Astrocyte of the cerebellum (primary cell): ENCODE results near the gene PKP1.

Experiments used
- DNase-seq: peaks from one replicate; pipeline ENCODE4 v3.0.0-alpha.2; 2011; ENCODE audit warnings: low read depth
- H3K4me3 ChIP-seq: 2 replicates; pipeline ENCODE4 v1.5.1; 2011; ENCODE audit warnings: mild to moderate bottlenecking, low read depth, low read length, moderate library complexity
- in situ Hi-C: cut with HindIII; loops from 2 replicates; pipeline ENCODE4 v1.10.0; 2017; ENCODE audit warnings: low sequenced_read_pairs
- TF ChIP-seq, protein P1 (sequence below): IDR thresholded peaks from 2 replicates; pipeline ENCODE4 v1.5.1; 2012; ENCODE audit warnings: low read length, low read depth, moderate library complexity, mild to moderate bottlenecking; ENCODE audit errors: missing control alignments

PKP1 gene

GRCh38 chr1:201295346-201295745, 12.0 kb downstream of the PKP1 start:
- in situ Hi-C loops: no loop called here
- TF ChIP-seq, protein P1, sequence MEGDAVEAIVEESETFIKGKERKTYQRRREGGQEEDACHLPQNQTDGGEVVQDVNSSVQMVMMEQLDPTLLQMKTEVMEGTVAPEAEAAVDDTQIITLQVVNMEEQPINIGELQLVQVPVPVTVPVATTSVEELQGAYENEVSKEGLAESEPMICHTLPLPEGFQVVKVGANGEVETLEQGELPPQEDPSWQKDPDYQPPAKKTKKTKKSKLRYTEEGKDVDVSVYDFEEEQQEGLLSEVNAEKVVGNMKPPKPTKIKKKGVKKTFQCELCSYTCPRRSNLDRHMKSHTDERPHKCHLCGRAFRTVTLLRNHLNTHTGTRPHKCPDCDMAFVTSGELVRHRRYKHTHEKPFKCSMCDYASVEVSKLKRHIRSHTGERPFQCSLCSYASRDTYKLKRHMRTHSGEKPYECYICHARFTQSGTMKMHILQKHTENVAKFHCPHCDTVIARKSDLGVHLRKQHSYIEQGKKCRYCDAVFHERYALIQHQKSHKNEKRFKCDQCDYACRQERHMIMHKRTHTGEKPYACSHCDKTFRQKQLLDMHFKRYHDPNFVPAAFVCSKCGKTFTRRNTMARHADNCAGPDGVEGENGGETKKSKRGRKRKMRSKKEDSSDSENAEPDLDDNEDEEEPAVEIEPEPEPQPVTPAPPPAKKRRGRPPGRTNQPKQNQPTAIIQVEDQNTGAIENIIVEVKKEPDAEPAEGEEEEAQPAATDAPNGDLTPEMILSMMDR: no peak
- H3K4me3 ChIP-seq: no peak overlapping the region
- no peak for DNase-seq

- H3K4me3 ChIP-seq: no peak overlapping the region
- in situ Hi-C loops: no loop called here
- no peak for DNase-seq
- TF ChIP-seq, protein P1: no peak
These were observed 12.6 kb downstream of the PKP1 start for GRCh38 chr1:201295861-201296260.

GRCh38 chr1:201296352-201296751, 13.0 kb downstream of the PKP1 start:
- TF ChIP-seq, protein P1: no peak
- in situ Hi-C loops: no loop called here
- no peak for DNase-seq
- H3K4me3 ChIP-seq: no peak overlapping the region

GRCh38 chr1:201298396-201299381, 15.4 kb downstream of the PKP1 start:
- H3K4me3 ChIP-seq: no peak overlapping the region

GRCh38 chr1:201299968-201300367, 16.7 kb downstream of the PKP1 start:
- in situ Hi-C loops: loop anchor here (10.0 kb wide), 1 partner anchor 75 kb away; no protein-coding TSS in a partner anchor

More at GRCh38 chr1:201298396-201299381, 15.4 kb downstream of the PKP1 start:
- DNase-seq: no peak
- in situ Hi-C loops: no loop called here
- TF ChIP-seq, protein P1: no peak

DNA sequence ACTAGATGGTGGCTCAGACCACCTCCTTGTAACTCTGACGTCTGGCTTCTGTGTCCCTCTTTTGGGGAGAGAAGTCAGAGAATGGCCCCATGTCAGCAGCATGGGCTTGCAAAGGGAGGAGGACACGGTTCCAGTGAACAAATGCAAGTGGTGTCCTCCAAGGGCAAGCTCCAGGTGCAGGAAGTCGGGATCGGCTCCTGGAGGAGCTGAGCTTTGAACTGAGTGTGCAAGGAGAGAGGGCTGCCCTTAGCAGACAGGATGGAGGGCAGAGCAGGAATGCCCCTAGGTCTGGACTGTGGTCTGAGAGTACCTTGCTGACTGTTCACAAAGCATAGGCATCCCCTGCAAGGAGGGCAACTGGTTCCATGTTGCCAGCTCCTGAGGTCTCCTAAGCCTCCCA, 17.3 kb downstream of the PKP1 start:
- TF ChIP-seq, protein P1: no peak
- DNase-seq: no peak
- in situ Hi-C loops: loop anchor here (10.0 kb wide), 1 partner anchor 76 kb away; no protein-coding TSS in a partner anchor

More at GRCh38 chr1:201299968-201300367, 16.7 kb downstream of the PKP1 start:
- TF ChIP-seq, protein P1: no peak
- DNase-seq: no peak
- no peak overlapping the region for H3K4me3 ChIP-seq

More for the DNA sequence above, 17.3 kb downstream of the PKP1 start:
- no peak overlapping the region for H3K4me3 ChIP-seq
